ENCODE measurements around the gene TTC9. TPM values are rescaled to one million over a fixed set of nuclear protein-coding genes. Genes with fewer than 3 reads are reported as not detected.

The TTC9 gene
- total and polyA plus RNA-seq, 4 donors: 0.09 to 0.98 (median 0.45) TPM

DNA sequence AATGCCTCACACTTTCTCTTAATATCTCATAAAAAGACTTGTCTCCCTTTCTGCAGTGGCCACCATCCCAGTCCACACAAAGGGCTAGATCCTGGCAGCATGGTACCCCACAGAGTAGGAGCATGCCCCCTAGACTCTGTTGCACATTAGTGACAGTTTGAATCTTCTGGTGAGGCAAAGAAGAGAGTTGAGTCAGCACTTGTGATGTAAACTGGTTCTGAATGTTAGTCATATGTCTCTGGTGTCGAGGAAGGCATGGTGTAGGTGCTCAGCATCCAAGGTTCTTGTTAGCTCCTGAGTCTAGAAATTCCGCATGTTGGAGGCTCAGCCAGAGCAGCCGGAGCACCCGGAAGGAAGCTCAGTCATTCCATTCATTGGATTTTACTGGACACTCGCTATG, 9.8 kb downstream of the TTC9 start:
- TF ChIP-seq, protein P1, sequence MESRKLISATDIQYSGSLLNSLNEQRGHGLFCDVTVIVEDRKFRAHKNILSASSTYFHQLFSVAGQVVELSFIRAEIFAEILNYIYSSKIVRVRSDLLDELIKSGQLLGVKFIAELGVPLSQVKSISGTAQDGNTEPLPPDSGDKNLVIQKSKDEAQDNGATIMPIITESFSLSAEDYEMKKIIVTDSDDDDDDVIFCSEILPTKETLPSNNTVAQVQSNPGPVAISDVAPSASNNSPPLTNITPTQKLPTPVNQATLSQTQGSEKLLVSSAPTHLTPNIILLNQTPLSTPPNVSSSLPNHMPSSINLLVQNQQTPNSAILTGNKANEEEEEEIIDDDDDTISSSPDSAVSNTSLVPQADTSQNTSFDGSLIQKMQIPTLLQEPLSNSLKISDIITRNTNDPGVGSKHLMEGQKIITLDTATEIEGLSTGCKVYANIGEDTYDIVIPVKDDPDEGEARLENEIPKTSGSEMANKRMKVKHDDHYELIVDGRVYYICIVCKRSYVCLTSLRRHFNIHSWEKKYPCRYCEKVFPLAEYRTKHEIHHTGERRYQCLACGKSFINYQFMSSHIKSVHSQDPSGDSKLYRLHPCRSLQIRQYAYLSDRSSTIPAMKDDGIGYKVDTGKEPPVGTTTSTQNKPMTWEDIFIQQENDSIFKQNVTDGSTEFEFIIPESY (IDR thresholded peaks at IDR 0.05): no peak
- TF ChIP-seq, protein P2, sequence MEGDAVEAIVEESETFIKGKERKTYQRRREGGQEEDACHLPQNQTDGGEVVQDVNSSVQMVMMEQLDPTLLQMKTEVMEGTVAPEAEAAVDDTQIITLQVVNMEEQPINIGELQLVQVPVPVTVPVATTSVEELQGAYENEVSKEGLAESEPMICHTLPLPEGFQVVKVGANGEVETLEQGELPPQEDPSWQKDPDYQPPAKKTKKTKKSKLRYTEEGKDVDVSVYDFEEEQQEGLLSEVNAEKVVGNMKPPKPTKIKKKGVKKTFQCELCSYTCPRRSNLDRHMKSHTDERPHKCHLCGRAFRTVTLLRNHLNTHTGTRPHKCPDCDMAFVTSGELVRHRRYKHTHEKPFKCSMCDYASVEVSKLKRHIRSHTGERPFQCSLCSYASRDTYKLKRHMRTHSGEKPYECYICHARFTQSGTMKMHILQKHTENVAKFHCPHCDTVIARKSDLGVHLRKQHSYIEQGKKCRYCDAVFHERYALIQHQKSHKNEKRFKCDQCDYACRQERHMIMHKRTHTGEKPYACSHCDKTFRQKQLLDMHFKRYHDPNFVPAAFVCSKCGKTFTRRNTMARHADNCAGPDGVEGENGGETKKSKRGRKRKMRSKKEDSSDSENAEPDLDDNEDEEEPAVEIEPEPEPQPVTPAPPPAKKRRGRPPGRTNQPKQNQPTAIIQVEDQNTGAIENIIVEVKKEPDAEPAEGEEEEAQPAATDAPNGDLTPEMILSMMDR (IDR thresholded peaks at IDR 0.05; ENCODE audit: low read depth, low read length, missing input control): no peak
- TF ChIP-seq HNF4G (IDR thresholded peaks at IDR 0.05): no peak
- TF ChIP-seq, protein P3, sequence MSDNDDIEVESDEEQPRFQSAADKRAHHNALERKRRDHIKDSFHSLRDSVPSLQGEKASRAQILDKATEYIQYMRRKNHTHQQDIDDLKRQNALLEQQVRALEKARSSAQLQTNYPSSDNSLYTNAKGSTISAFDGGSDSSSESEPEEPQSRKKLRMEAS (IDR thresholded peaks at IDR 0.05): no peak
- no peak for TF ChIP-seq JUND (IDR thresholded peaks at IDR 0.05)
- TF ChIP-seq, protein P4, sequence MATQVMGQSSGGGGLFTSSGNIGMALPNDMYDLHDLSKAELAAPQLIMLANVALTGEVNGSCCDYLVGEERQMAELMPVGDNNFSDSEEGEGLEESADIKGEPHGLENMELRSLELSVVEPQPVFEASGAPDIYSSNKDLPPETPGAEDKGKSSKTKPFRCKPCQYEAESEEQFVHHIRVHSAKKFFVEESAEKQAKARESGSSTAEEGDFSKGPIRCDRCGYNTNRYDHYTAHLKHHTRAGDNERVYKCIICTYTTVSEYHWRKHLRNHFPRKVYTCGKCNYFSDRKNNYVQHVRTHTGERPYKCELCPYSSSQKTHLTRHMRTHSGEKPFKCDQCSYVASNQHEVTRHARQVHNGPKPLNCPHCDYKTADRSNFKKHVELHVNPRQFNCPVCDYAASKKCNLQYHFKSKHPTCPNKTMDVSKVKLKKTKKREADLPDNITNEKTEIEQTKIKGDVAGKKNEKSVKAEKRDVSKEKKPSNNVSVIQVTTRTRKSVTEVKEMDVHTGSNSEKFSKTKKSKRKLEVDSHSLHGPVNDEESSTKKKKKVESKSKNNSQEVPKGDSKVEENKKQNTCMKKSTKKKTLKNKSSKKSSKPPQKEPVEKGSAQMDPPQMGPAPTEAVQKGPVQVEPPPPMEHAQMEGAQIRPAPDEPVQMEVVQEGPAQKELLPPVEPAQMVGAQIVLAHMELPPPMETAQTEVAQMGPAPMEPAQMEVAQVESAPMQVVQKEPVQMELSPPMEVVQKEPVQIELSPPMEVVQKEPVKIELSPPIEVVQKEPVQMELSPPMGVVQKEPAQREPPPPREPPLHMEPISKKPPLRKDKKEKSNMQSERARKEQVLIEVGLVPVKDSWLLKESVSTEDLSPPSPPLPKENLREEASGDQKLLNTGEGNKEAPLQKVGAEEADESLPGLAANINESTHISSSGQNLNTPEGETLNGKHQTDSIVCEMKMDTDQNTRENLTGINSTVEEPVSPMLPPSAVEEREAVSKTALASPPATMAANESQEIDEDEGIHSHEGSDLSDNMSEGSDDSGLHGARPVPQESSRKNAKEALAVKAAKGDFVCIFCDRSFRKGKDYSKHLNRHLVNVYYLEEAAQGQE (IDR thresholded peaks at IDR 0.05): no peak
- no peak for TF ChIP-seq SP1 (IDR thresholded peaks at IDR 0.05)
- TF ChIP-seq EGR1 (IDR thresholded peaks at IDR 0.05; ENCODE audit: low read depth in 2 of 2): no peak
- no peak for TF ChIP-seq RXRA (IDR thresholded peaks at IDR 0.05)
- TF ChIP-seq YY1 (IDR thresholded peaks at IDR 0.05): no peak
- H3K9ac ChIP-seq (ENCODE audit: low read depth in 1 of 2, low read length in 2 of 2): no peak overlapping the region
- WGBS: 96% methylated on average over 5 of the region's 5 CpGs
- DNase-seq (ENCODE audit: low spot score): no peak
- H3K4me1 ChIP-seq (ENCODE audit: control insufficient read depth in 4 of 4, insufficient read depth in 4 of 4, low read length in 3 of 4): no peaks in the 10 kb centered on the region
- H3K27ac ChIP-seq (ENCODE audit: low read depth in 1 of 2, low read length in 2 of 2): no peak overlapping the region
- H3K9me3 ChIP-seq (ENCODE audit: control insufficient read depth in 4 of 4, low read length in 3 of 4): no peaks in the 10 kb centered on the region
- H3K27me3 ChIP-seq (ENCODE audit: control insufficient read depth in 4 of 4, insufficient read depth in 4 of 4, low read length in 3 of 4): no peaks in the 10 kb centered on the region
- H3K4me3 ChIP-seq (ENCODE audit: low read depth in 1 of 3, low read length in 3 of 3): no peak overlapping the region
- no peaks in the 10 kb centered on the region for H3K36me3 ChIP-seq (ENCODE audit: control insufficient read depth in 4 of 4, insufficient read depth in 3 of 4, low read depth in 1 of 4, low read length in 3 of 4)

DNA sequence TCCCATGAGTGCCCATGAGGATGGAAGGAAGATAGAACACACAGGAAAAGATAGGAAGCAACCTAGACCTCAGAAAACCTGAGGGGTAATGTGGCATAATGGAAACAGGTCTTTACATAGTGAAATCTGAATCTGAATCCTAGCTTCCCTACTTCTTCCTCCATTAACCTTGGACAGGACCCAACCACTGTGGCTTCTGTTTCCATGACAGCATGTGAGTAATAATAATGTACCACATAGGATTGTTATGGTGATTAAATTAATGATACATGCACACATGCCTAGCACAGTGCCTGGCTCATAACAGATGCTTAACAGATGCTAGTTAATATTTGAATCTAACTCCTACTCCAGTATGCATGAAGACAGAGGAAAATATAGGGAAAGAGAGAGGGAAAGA, 11.2 kb downstream of the TTC9 start:
- H3K36me3 ChIP-seq (ENCODE audit: control insufficient read depth in 4 of 4, insufficient read depth in 3 of 4, low read depth in 1 of 4, low read length in 3 of 4): no peaks in the 10 kb centered on the region
- no peaks in the 10 kb centered on the region for H3K27me3 ChIP-seq (ENCODE audit: control insufficient read depth in 4 of 4, insufficient read depth in 4 of 4, low read length in 3 of 4)
- H3K4me1 ChIP-seq (ENCODE audit: control insufficient read depth in 4 of 4, insufficient read depth in 4 of 4, low read length in 3 of 4): no peaks in the 10 kb centered on the region
- no peak overlapping the region for H3K9ac ChIP-seq (ENCODE audit: low read depth in 1 of 2, low read length in 2 of 2)
- TF ChIP-seq RXRA (IDR thresholded peaks at IDR 0.05): no peak
- no peak for TF ChIP-seq HNF4A (conservative IDR thresholded peaks at IDR 0.05)
- TF ChIP-seq, protein P4 (IDR thresholded peaks at IDR 0.05): no peak
- no peak for TF ChIP-seq HNF4G (IDR thresholded peaks at IDR 0.05)
- no peak overlapping the region for H3K27ac ChIP-seq (ENCODE audit: low read depth in 1 of 2, low read length in 2 of 2)
- H3K9me3 ChIP-seq (ENCODE audit: control insufficient read depth in 4 of 4, low read length in 3 of 4): no peaks in the 10 kb centered on the region
- DNase-seq (ENCODE audit: low spot score): no peak
- no peak overlapping the region for H3K4me3 ChIP-seq (ENCODE audit: low read depth in 1 of 3, low read length in 3 of 3)

Measured in liver (tissue), 9 donors.